H1 (cell line): ENCODE measurements around the gene NEDD8. TPM values are rescaled to one million over a fixed set of nuclear protein-coding genes. Genes with fewer than 3 reads are reported as not detected.

Experiments
- ASH2L ChIP-seq: fragments of 200-600, 300-600 bp; sonication (generic); IDR thresholded peaks from one replicate; pipeline ENCODE4 v1.7.1; 2017; ENCODE audit warnings: low read length
- BACH1 ChIP-seq: IDR thresholded peaks from 2 replicates; pipeline ENCODE4 v1.6.1; 2012; ENCODE audit warnings: low read length, improper control_type of control experiment
- CBX5 ChIP-seq: fragments of 300-800, 300-1000 bp; sonication (generic); IDR thresholded peaks from 2 replicates; pipeline ENCODE4 v1.7.1; 2016; ENCODE audit warnings: antibody characterized with exemption, low read length, low read depth
- CBX8 ChIP-seq: fragments of 300-800, 300-1000 bp; sonication (generic); IDR thresholded peaks from 2 replicates; pipeline ENCODE4 v1.7.1; 2016; ENCODE audit warnings: low read depth, low read length, borderline replicate concordance
- CREB1 ChIP-seq: IDR thresholded peaks from 2 replicates; pipeline ENCODE4 v1.6.1; 2012; ENCODE audit warnings: inconsistent platforms
- FOSL1 ChIP-seq: IDR thresholded peaks from 2 replicates; pipeline ENCODE4 v1.6.1; 2011; ENCODE audit warnings: mild to moderate bottlenecking, low read depth, low read length, moderate library complexity; ENCODE audit not compliant: insufficient read depth
- GABPA ChIP-seq: IDR thresholded peaks from 2 replicates; pipeline ENCODE4 v1.6.1; 2011; ENCODE audit warnings: mild to moderate bottlenecking, low read length, moderate library complexity, borderline replicate concordance; ENCODE audit not compliant: insufficient read depth
- HDAC6 ChIP-seq: IDR thresholded peaks from one replicate; pipeline ENCODE4 v1.7.1; 2012; ENCODE audit warnings: low read depth, mild to moderate bottlenecking, inconsistent platforms, low read length, moderate library complexity
- JUN ChIP-seq: IDR thresholded peaks from 2 replicates; pipeline ENCODE4 v1.6.1; 2011; ENCODE audit warnings: low read depth, mild to moderate bottlenecking, improper control_type of control experiment, low read length
- JUND ChIP-seq: IDR thresholded peaks from 2 replicates; pipeline ENCODE4 v1.6.1; 2011; ENCODE audit warnings: mild to moderate bottlenecking, improper control_type of control experiment, low read length
- KDM5A ChIP-seq: fragments of 200-600 bp; IDR thresholded peaks from 2 replicates; pipeline ENCODE4 v1.7.1; 2012; ENCODE audit warnings: mild to moderate bottlenecking, low read length, inconsistent platforms, mixed read lengths
- NANOG ChIP-seq: IDR thresholded peaks from 2 replicates; pipeline ENCODE4 v1.6.1; 2011; ENCODE audit warnings: low read length, low read depth, mild to moderate bottlenecking, inconsistent platforms; ENCODE audit not compliant: insufficient read depth, poor library complexity, severe bottlenecking
- PHF8 ChIP-seq: fragments of 200-600 bp; sonication (generic); conservative IDR thresholded peaks from 2 replicates; pipeline ENCODE4 v1.7.1; 2012; ENCODE audit warnings: low read depth, mild to moderate bottlenecking, inconsistent platforms, low read length, moderate library complexity
- POLR2A ChIP-seq, 2 experiments: IDR thresholded peaks; 1 replicate in 1 of 2; 2 replicates in 1 of 2; pipeline ENCODE4 v1.6.1; 2011; ENCODE audit warnings: low read depth in 2 of 2, low read length in 2 of 2, mild to moderate bottlenecking in 2 of 2; ENCODE audit errors: control extremely low read depth in 1 of 2
- POLR2AphosphoS5 ChIP-seq: IDR thresholded peaks from 2 replicates; pipeline ENCODE4 v1.6.1; 2011; ENCODE audit warnings: low read depth, low read length
- POU5F1 ChIP-seq: IDR thresholded peaks from 2 replicates; pipeline ENCODE4 v1.6.1; 2011; ENCODE audit warnings: low read depth, mild to moderate bottlenecking, low read length, moderate library complexity
- RFX5 ChIP-seq: IDR thresholded peaks from 2 replicates; pipeline ENCODE4 v1.6.1; 2011; ENCODE audit warnings: low read depth, low read length, improper control_type of control experiment, borderline replicate concordance
- RXRA ChIP-seq: IDR thresholded peaks from 2 replicates; pipeline ENCODE4 v1.6.1; 2011; ENCODE audit warnings: low read depth, mild to moderate bottlenecking, low read length, moderate library complexity; ENCODE audit not compliant: insufficient read depth
- SP2 ChIP-seq: IDR thresholded peaks from 2 replicates; pipeline ENCODE4 v1.6.1; 2012; ENCODE audit warnings: mild to moderate bottlenecking, low read length, inconsistent platforms
- TBP ChIP-seq: IDR thresholded peaks from 2 replicates; pipeline ENCODE4 v1.6.1; 2011; ENCODE audit warnings: low read depth, low read length, improper control_type of control experiment
- TEAD4 ChIP-seq: IDR thresholded peaks from 2 replicates; pipeline ENCODE4 v1.6.1; 2012; ENCODE audit warnings: low read depth, low read length, inconsistent platforms, mixed read lengths
- YY1 ChIP-seq: IDR thresholded peaks from 2 replicates; pipeline ENCODE4 v1.6.1; 2011; ENCODE audit warnings: low read depth, mild to moderate bottlenecking, low read length
- ZNF274 ChIP-seq: IDR thresholded peaks from 2 replicates; pipeline ENCODE4 v1.7.0; 2012; ENCODE audit warnings: low read length, borderline replicate concordance; ENCODE audit errors: extremely low read depth
- polyA plus RNA-seq, 7 experiments: library from polyadenylated mRNA; depleted of rRNA in 3 of 7; stranded (reverse) in 5 of 7; unstranded in 2 of 7; fragments of >200 nt in 5 of 7; fragments of 200-250 nt in 2 of 7; gene quantifications; 1 replicate in 5 of 7; 2 replicates in 1 of 7; 4 replicates in 1 of 7; pipeline versions ENCODE4 v1.2.1 to v1.2.3, GENCODE V29; 2011 to 2013; ENCODE audit warnings: missing spikeins in 2 of 7, mixed read lengths in 2 of 7
- total RNA-seq: library from RNA; stranded (reverse); fragmentation: NEBNext Ultra II Directional; extraction: Animal tissue kit (Norgen Biotek cat#: 25700); gene quantifications from 2 replicates; pipeline ENCODE4 v1.2.1, GENCODE V29; 2021
- TF ChIP-seq, protein P1 (sequence below): IDR thresholded peaks from 2 replicates; pipeline ENCODE4 v1.6.1; 2012; ENCODE audit warnings: inconsistent platforms
- TF ChIP-seq, protein P2 (sequence below): IDR thresholded peaks from 2 replicates; pipeline ENCODE4 v1.6.1; 2011; ENCODE audit warnings: low read depth, mild to moderate bottlenecking, low read length; ENCODE audit not compliant: insufficient read depth

The NEDD8 gene
- total and polyA plus RNA-seq, 2 of the 8 experiments (the other 6 are each of a cell fraction or from before 2014, with no cell fraction given) = 253 to 317 TPM

DNA sequence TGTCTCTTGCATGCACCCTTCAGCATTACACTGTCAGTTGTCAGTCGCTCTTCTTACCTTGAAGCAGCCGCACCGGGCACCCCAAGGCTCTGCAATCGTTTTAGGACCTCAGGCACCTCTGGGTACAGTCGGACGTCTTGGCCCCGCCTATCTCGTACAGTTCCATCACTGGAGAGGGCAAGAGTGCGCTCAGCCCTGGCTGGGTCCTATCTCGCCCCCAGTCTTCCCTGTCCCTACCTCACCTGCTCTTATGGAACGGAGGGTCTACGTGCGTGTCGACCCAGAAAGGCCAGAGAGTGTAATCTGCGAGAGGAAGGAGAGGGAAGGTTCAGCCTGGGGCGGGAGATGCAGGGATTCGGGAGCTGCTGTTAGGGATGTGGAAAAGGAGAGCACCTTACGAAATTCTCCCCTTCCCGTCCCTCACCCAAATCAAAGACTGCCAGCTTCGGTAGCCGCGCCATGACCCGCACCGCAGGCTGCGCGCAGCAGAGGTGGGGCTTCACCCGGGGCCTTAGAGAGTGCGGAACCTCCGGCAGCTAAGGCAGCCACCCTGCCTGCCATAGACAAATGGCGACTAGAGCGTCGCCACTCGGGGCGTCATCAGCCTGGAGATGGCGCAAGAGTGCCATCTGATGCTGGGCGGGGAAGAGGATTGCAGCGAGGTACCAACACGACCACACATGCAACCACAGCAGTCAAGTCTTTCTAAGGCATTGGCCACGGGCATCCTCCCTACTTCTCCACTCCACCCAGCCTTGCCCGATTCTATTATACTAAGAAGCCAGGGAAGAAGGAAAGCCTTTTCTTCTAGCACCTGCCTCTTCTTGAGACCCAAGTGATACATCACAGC, 16.4 kb downstream of the NEDD8 start, which contains the start of gene MDP1 (continued):
- TF ChIP-seq NANOG (no peak), SP2 (peak; percentile 75), KDM5A (peak; percentile 77), POLR2AphosphoS5 (peak; percentile 85), GABPA (no peak), ZNF274 (no peak), JUN (no peak), PHF8 (peak; percentile 84), YY1 (peak; percentile 93), JUND (peak; percentile 61), POU5F1 (no peak), FOSL1 (no peak), CBX8 (no peak), TEAD4 (no peak), TBP (peak; percentile 88), BACH1 (no peak), CREB1 (peak; percentile 96), ASH2L (peak; percentile 81), CBX5 (no peak), RFX5 (no peak), RXRA (no peak), HDAC6 (no peak), POLR2A (IDR thresholded peaks at IDR 0.05; ENCODE audit: control extremely low read depth in 1 of 2, low read depth in 2 of 2, low read length in 2 of 2) (peak; percentile 87 to 95)
- TF ChIP-seq, protein P1, sequence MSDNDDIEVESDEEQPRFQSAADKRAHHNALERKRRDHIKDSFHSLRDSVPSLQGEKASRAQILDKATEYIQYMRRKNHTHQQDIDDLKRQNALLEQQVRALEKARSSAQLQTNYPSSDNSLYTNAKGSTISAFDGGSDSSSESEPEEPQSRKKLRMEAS = peak; percentile 72; the same call in 1 of the 2 replicates
- TF ChIP-seq, protein P2, sequence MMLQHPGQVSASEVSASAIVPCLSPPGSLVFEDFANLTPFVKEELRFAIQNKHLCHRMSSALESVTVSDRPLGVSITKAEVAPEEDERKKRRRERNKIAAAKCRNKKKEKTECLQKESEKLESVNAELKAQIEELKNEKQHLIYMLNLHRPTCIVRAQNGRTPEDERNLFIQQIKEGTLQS = no peak
